GM21423 (cell line): Measurements from ENCODE around the gene NXN.
"Not testable (repeated sequence)": the region's sequence is repeated elsewhere in the genome, so short reads cannot be mapped to it uniquely, and the experiment has no call there.

ENCODE experiments used
- ATAC-seq: cut with Tn5 transposase; IDR thresholded peaks from one replicate; pipeline ENCODE4 v1.9.1; 2021; ENCODE audit warnings: mild to moderate bottlenecking, moderate library complexity; ENCODE audit not compliant: unreplicated experiment

The NXN gene

DNA sequence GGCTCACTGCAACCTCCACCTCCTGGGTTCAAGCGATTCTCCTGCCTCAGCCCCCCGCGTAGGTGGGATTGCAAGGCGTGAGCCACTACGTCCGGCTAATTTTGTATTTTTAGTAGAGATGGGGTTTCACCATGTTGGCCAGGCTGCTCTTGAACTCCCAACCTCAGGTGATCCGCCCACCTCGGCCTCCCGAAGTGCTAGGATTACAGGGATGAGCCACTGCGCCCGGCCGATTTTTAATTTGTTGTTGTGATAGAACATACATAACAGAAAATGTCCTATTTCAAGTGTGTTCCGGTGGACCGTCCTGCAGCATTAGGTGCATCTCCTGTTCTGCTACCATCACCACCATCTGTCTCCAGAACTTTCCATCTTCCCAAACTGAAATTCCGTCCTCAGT lies 55.3 kb downstream of the NXN start:
- ATAC-seq: not testable (repeated sequence)

- no peak for ATAC-seq
Measured at GRCh38 chr17:923633-924032, 55.9 kb downstream of the NXN start.

- no peak for ATAC-seq
Measured at GRCh38 chr17:921161-921560, 58.4 kb downstream of the NXN start.

DNA sequence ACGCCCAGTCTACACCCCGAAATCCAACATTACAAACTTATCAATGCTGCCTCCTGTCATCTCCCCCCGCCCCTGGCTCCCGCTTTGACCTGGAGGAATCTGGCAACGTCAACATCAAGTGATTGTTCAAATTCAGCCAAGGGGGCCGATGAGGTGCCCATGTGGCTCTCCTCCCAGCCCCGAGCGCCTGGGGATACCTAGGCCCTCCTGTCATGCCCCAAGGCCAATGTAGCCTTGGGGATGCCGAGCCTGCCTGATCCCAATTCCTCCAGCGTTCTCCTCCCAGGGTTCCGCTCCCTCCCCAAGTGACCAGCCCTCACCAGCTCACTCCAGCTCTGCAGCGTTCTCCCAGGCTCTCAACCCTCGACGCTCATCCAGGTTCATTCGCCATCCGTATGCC lies 59.4 kb downstream of the NXN start:
- ATAC-seq: no peak

- no peak for ATAC-seq
Measured at GRCh38 chr17:917941-918740, 61.4 kb downstream of the NXN start.

- no peak for ATAC-seq
Measured at GRCh38 chr17:917391-917811, 62.2 kb downstream of the NXN start.

GRCh38 chr17:916315-916714 lies 63.3 kb downstream of the NXN start:
- no peak for ATAC-seq

DNA sequence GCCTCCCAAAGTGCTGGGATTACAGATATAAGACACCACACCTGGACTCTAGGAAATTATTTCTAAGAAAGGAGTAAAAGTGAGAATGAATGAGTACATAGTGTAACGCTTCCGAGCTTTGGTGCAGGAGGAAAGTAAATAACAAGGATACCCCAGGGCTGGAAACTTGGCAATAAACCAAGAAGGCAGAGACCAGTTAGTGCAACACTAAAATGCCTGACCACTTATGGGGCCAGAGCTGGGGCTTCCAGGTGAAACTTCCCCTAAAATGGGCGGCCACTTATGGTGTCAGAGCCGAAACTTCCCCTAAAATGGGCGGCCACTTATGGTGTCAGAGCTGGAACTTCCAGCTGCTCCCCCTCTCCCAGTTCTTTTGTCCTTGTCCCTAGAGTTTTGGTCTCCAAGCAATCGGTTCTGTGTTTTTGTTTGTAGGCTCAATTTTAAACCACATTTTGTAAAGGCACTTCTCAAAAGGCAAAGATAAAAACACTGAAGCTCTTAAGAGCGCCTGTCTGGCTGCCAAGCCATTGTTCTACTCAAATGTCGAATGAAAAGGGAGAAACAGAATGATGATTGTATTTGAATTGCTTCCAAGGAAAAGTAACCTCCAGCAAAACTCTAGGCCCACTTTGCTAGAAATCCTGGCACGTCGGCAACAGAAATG lies 63.9 kb downstream of the NXN start:
- no peak for ATAC-seq

- no peak for ATAC-seq
Measured at GRCh38 chr17:914561-914960, 65.0 kb downstream of the NXN start.

GRCh38 chr17:913207-913606 lies 66.4 kb downstream of the NXN start:
- ATAC-seq: no peak

GRCh38 chr17:909642-910323 lies 69.8 kb downstream of the NXN start:
- ATAC-seq: no peak

- no peak for ATAC-seq
Measured at GRCh38 chr17:907725-908124, 71.9 kb downstream of the NXN start.

GRCh38 chr17:905708-906107 lies 73.9 kb downstream of the NXN start:
- not testable (repeated sequence) for ATAC-seq

- no peak for ATAC-seq
Measured at GRCh38 chr17:903691-904481, 75.7 kb downstream of the NXN start.

DNA sequence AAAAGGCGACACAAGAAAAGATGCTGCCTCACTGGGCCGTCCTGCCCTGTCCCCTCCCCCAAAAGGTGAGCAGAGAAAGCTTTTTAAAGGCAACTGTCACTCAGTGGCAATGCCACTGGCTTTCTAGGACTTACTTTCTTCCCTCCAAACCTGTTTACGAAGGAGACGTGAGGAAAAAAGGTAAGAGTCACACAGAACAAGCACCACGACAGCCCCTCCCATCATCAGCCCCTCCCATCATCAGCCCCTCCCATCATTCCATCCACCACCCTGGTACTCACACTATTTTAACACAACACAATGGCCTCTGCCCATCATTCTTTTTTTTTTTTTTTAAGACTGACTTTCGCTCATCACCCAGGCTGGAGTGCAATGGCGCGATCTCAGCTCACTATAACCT lies 77.1 kb downstream of the NXN start:
- no peak for ATAC-seq

DNA sequence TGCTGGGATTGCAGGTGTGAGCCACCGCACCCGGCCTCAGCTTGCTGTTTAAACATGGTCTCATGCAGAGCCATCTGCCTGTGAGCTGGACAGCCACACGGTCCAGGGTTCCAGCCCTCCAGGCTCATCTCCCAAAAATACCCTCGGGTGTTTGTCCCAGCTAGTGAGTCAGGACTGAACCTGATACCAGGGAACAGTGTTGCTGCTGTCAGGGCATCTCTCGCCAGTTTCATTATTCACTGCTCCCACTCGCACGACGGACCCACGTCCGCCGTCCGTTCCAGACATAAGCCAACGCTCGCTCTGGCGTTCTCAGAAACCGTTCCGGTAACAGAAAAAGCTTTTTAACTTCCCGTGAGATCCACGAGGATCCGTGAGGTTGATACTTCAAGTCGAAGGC lies 77.6 kb downstream of the NXN start:
- no peak for ATAC-seq

GRCh38 chr17:901191-901950 lies 78.2 kb downstream of the NXN start:
- no peak for ATAC-seq

- ATAC-seq: no peak
Measured at GRCh38 chr17:900336-900934, 79.1 kb downstream of the NXN start.

- no peak for ATAC-seq
Measured at GRCh38 chr17:897970-898619, 81.5 kb downstream of the NXN start.
